Activated CD4-positive, CD25-positive, alpha-beta regulatory T cell treated with anti-CD3 and anti-CD28 coated beads, Interleukin-2, amount 50 U/mL, for 16 hours (primary cell): ENCODE results near the gene SLC23A3.
A peak's percentile ranks its signal among the peaks of the same experiment; 100 is the strongest.

Experiments
- DNase-seq: peaks from one replicate; pipeline ENCODE4 v3.0.0-alpha.2; 2020; ENCODE audit warnings: low read depth, low spot score

Gene SLC23A3, protein sequence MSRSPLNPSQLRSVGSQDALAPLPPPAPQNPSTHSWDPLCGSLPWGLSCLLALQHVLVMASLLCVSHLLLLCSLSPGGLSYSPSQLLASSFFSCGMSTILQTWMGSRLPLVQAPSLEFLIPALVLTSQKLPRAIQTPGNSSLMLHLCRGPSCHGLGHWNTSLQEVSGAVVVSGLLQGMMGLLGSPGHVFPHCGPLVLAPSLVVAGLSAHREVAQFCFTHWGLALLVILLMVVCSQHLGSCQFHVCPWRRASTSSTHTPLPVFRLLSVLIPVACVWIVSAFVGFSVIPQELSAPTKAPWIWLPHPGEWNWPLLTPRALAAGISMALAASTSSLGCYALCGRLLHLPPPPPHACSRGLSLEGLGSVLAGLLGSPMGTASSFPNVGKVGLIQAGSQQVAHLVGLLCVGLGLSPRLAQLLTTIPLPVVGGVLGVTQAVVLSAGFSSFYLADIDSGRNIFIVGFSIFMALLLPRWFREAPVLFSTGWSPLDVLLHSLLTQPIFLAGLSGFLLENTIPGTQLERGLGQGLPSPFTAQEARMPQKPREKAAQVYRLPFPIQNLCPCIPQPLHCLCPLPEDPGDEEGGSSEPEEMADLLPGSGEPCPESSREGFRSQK

DNA sequence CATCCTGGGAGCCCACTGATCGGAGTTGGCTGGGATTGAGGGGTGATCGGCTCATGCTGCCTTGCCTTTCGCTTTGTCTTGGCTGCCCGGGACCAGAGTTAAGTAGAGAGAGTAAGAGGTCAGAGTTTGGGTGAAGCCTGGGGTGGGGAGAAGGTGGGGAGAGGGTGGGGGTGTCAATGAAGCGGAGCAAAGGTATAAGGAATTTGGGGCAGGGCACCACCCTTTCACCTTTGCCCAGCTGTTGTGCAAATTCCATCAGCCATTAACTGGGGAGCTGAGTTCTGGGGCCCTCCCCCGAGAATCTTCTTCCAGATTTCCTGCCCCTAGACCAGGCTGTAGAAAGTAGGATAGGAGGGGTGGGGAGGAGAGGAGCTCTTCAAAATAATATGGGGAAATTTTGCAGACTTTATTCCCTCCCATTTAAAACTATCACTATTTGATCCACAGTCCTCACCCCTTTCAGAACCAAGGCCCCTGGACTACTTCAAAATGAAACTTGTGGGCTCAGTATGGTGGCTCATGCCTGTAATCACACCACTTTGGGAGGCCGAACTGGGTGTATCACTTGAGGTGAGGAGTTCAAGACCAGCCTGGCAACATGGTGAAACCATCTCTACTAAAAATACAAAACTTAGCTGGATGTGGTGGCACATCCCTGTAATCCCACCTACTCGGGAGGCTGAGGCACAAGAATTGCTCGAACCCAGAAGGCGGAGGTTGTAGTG lies at the start of gene SLC23A3:
Gene SLC23A3, minus strand, starts transcription at position 100 of the 725 bp plus-strand sequence. Its CDS starts 45 bp downstream, at position 55.
- no peak for DNase-seq

DNA sequence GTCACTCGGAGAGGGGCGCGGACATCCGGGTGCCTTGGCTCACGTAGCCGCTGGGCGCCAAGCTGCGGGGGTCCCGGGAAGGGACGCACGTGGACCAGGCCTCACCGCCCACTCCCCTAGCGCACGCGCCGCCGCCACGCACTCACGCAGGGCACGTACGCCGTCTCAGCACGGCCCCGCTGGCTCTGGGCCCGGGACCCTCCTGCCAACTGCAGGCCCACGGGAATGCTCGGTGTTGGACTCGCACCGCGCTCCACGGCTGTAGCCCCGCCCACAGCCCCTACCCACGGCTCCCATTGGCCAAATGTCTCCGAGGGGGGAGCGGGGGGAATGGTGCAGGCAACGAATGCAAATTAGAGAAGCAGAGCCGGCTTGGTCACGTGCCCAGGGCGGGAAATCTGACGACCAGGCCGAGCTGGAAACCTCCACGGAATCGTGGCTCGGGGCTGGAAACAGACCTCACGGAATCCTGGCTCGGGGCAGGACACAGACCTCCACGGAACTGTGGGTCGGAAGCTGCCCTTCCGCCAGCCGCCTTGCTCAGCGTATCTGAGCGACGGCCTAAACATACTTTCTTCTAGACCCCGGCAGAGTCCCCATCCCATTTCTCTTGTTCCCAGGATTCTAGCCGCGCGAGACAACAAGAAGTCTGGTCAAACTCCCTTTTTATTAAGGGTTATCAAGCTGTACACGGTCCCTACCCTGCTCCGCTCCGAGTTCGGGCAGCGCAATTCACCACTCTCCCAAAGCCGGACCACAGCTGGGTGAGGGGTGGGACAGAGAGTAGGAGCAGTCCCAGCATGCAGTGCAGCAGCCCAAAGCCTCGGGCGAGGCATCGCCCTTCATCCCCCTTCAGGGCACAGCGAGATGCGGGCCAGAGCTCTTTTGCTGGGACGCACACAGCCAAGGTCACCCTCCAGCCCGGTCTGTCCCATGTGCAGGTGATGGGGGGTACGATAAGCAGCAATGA lies 49.2 kb upstream of the SLC23A3 start, which contains the start of gene ABCB6:
Gene ABCB6, minus strand, starts transcription at position 227 of the 970 bp plus-strand sequence. CDS start 285 bp downstream, outside the sequence.
- DNase-seq = peak; percentile 82

DNA sequence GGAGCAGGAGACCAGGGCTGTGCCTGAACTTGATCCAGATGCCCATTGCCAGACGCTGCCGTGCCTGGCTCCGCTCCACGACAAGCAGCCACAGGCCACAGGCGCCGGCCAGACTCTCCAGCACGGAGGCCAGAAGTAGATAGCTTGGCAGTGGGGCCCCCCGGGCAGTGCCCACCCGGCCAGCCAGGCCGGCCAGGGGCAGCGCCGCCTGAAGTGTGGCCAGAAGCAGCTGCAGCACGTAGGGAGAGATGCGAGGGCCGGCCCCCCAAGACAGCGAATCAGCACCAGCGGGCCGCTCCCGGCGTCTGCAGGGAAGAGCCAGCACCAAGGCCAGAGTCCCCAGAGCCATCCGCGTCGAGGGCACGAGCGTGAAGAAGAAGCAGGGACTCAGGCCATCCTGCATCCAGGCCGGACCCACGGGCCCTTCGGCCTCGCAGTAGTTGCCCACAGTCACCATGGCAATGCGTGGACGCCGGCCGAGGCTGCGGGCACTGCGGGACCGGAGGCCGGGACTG lies 48.4 kb upstream of the SLC23A3 start:
- no peak for DNase-seq

DNA sequence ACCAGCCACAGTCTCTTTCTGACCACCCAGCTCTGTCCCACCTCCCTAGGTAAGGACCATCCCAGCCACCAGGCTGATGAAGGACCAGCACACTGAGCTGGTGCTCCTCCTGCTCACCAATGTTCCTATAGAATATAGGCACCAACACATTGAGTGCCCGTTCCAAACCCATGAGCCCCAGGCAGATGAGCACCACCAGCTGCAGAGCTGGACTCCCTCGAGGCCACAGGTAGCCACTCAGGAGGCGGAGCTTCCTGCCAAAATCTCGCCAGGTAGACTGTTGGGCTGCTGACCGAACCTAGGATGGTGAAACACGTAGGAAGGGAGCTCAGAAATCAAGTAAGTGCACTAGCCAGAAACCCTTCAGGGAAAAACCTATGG lies 46.7 kb upstream of the SLC23A3 start:
- DNase-seq = no peak

DNA sequence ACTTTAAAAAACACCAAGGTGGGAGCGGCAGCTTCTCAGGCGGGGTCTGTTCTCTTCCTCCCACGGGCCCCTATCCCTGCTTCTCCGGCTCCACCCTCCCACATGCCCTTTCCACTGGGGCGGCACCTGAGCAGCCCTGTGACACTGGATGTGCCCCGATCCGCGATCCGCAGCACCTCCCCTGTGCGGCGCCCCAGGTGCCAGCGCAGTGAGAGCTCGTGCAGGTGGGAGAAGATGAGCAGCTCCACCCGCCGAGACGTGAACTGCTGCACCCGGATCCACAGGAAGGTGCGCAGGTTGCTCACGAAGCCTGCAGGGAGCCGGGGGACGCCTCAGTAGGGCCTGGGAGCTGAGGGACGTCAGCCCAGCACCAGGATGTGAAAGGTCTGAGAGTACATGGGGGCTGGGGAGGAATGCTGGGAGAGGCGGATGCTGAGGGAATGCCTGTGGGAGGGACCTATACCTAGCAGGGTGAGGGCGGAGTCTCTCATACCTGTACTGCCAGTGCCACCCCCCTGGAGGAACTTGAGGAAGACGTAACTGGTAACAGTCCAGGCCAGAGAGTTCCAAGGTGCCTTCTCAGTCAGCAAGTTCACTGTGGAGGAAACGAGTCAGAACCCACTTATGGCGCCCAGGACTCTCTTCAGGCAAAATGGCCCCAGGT lies 46.2 kb upstream of the SLC23A3 start:
- no peak for DNase-seq

DNA sequence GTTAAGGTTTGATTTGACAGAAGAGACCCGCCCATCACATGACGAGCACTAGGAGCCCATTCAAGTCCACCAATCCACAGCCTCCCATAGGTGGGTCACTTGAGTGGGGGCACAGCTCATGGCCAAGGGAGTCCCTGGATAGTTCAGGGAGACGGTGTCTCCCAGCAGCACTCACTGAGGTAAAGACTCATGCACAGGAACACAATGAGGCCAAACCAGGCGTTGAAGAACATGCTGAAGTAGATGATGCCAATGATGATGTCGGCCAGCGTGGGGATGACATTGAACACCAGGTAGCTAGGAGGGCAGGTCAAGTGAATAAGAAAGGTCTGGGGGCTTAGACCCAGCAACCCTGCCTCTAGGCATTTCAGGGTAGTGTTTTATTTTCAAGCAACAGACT lies 45.0 kb upstream of the SLC23A3 start:
- DNase-seq = no peak

DNA sequence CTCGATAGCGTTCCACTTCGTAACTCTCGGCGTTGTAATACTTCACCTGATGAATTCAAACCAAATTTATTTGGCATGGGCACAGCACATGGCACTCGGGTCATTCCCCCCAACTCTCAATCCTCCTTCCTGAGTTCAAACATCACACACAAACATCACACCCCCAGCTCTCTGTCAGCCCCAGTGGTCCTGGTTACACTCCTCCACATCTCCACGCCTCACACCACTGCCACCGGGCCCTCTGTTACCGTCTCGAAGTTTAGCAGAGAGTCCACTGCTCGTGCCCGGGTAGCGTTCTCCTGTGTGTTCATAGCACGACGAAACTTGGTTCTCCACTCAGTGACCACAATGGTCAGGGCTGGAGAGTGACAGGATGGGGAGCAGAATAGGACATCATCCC lies 44.3 kb upstream of the SLC23A3 start:
- no peak for DNase-seq

DNA sequence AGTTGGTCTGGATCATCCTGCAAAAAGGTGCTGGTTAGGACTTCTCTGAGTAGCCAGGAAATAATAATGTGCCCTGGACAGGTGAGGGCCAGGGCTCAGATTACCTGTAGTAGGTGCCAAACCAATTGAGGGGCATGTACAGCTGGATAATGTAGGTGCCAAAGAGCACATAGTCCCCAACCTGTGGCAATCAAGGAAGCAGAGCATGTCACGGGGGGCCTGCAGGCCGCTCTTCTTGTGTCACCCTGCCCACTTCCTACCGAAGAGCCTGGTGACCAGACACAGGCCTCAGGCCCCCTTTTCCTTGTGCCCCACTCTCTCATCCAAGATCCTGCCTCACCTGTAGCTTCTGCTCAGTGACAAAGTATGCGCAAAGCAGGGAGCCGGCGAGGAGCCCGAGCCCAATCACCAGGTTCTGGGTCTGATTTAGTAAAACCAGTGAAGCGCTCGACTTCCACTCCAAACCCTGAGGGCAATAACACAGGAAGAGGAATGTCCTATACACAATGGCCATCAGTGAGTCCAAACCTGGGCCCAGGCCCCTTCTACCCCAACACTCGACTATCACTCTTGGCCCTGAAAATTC lies 43.8 kb upstream of the SLC23A3 start:
- DNase-seq = no peak

DNA sequence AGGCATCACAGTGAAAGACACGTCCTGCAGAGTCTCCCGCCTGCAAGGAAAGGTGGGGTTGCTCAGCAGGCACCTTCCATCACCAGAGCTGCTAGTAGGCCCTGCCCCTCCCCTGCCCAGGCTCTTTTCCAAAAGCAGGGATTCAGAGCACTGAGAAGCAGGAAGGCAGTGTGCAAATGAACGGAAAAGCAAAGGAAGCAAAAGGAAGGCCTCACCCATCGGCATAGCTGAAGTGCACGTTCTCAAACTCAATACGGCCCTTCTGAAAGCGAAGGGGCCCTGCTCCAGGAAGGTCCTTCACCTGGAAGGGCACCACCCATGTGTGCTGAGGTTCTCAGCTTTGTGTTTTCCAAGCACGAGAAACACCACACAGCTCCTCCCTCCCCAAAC lies 43.2 kb upstream of the SLC23A3 start:
- DNase-seq = no peak

DNA sequence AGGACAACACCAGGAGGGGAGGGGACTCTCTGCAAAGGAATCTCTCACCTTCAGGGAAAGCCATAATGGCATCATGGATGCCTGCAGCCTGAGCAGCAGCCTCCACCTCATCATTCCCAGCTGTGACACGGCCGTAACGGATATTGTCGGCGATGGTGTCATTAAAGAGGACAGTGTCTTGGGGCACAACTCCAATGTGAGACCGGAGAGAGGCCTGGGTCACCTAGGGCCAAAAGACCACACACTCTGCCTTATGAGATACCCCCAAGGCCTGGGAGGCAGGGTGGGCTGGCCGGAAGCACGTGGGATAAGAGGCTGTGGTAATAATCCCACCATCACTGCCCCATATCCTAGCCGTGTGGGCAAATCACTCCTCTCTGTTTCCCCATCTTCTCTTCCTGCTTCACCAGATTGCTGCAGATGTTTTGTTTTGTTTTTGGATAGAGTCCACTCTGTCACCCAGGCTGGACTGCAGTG lies 41.1 kb upstream of the SLC23A3 start:
- DNase-seq = no peak

DNA sequence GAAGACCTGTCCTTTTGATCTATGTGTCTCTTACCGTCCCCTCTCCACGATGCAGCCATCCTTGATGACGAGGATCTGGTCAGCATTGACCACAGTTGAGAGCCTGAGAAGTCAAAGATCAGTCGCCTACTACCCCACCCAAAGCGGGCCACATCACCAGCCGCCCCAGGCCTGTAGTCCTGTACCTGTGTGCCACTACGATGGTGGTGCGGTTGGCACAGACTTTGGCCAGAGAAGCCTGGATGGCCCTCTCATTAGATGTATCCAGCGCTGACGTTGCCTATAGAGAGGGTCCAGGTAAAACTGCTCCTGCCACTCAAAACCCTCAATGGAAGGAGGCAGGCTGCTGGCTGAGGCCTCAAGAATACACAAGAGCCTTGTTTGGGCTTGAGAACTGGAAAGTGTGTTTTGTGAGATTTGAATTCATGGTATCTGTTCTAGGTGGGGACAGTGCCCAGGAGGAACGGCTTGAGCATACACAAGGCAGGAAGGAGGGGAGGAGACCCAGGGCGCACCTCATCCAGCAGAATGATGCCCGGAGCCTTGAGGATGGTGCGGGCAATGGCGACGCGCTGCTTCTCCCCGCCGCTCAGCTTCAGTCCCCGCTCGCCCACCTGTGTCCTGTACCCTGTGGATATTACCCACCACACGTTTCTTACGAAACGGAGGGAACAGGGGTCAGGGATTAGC lies 40.5 kb upstream of the SLC23A3 start:
- no peak for DNase-seq

DNA sequence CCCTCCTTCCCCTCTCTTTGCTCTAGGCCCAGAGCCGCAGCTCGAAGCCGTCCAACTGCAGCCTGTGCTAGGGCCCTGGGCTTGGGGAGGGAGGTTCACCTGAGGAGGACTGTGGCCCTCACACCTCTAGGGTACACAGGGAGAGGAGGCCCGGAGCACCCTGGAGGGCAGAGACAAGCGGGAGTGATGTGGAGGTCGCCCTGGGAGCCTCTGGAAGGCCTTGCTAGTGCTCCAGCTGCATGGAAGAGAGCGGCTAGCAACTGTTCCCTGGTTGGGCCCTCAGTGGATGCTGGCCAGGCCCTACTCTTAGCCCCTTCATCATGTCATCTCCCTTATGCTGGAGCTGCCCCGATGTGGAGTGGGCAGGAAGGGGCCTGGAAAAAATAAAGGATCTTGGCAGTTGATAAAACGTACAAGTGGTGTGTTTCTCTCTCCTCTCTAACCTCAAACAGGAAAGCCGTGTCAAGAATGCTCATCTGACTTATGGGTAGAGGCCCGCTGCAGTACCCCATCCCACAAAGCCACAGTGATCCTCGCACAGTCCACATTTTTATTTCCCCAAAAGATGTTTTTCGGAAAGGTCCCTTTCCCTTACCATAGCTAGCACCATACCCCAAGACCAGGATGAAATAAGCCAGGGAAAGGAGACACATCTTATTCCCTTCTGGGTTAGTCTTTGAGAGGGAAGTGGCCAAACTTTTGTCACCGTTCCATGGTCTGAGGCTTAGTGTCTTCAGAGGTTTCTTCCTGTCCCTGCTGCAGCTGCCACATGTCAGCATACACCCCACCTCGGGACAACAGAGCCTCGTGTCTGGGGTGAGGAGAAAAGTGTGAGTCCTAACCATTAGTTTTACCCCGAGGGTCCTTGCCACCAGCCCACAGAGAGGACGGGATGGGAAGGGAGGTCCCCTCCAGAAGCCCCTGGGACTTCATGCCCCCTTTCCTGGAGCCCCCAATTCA lies 39.7 kb upstream of the SLC23A3 start:
- no peak for DNase-seq

DNA sequence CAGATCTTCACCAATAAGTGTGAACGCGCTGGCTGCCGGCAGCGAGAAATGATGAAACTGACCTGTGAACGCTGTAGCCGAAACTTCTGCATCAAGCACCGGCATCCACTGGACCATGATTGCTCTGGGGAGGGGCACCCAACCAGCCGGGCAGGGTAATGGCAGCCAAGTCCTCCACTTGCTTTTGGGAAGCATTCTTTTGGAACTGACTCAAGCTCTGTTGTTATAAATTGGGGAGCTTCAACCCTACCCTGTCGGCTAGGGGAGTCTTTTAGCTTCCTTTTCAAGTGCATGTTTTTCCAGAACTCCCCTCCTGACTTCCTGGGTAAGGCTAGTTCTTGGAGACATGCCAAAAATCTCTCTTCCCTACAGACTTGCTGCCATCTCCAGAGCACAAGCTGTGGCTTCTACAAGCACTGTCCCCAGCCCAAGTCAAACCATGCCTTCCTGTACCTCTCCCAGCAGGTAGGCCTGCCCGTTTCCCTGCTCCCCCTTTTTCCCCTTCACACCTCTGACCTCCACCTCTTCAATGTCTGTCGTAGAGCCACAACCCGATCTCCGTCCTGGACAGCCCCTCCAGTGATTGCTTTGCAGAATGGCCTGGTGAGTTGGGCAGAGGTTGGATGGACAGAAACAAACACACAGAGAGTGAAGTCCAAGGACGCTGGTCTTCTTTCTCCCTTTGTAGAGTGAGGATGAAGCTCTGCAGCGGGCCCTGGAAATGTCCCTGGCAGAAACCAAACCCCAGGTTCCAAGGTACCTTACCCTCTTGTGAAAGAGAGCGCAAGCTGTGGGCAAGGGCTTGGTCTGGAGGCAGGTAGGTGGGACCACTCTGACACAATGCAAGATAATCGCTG lies 38.3 kb upstream of the SLC23A3 start:
- DNase-seq = no peak

DNA sequence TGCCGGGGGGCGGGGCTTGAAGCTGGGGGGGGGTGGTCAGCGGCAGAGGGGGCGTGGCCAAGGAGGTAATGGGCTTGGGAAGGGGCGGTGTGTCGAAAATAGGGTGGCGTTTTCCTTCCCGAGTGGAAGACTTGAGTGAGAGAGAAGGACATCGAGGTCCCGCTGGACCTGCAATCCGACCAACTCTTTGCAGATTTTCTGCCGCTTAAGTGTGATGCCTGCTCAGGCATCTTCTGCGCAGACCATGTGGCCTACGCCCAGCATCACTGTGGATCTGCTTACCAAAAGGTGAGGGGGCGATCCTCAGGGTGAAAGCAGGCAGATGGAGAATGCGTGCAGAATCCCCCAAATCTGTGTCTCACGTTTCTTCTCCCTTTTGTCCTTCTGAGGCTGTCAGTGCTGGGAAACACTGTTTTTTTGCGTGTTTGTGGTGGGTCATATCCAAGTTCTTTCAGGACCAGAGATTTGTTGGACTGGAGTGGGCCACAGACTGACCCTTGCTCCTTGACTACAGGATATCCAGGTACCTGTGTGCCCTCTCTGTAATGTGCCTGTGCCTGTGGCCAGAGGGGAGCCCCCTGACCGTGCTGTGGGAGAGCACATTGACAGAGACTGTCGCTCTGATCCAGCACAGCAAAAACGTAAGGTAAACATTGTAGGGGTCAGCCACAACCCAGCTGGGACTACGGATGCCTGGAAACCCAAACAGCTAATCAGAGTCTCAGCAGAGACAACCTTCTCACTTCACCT lies 37.5 kb upstream of the SLC23A3 start:
- DNase-seq = no peak

DNA sequence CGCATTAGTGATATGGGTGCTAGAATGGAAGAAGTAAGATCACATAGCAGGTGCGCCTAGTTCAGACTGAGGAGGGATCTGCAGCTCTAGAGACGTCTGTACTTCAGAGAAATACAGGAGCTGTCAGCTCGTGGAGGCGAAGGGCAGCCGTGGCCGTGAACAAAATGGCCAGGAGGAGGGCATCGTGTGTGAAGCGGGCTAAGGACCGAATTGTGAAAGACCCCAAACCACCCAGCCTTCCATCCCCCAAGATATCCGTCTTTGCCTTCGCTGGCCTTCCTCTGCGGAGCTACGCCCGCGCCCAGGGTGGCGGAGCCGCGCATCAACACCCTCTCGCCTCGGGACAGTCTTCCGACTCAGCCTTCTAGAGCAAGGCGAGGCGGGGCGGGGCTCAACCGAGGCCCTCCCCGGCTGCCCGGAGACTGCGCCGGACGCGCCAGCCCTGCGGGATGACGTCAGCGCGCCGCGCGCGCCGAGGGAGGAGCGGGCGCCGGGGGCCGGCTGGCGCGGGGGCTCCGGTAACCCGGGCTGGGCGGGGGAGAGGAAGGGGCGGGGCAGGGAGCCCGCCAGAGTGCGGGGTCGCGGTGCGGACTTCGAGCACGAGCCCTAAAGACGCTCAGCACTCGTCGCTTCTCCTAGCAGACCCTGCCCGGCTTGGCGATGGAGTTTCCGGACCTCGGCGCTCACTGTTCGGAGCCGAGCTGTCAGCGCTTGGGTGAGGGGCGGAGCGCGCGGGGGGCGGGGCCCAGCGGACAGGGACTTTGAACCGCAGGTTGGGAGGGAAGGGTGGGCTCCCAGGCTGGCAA lies 36.7 kb upstream of the SLC23A3 start, which contains the start of gene ZFAND2B:
Gene ZFAND2B, plus strand, starts transcription at position 455 of the 806 bp plus-strand sequence. Its CDS starts 206 bp downstream, at position 661.
- peak; percentile 89 for DNase-seq

DNA sequence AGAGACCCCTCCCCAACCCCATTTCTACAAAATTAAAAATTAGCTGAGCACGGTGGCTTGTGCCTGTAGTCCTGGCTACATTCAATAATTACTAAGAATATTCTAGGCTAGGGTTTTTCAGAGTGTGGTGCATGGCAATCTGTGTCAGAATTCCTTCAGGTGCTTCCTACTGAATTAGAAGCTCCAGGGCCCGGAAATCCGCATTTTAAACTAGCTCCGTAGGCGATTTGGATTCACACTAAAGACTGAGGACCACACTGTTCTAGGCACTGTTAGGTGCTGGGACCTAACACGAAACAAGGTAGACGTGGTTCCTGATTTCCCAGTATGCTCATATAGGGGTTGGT lies 36.1 kb upstream of the SLC23A3 start:
- no peak for DNase-seq
